Measurements from ENCODE around the gene GP1BA. TPM values are rescaled to one million over a fixed set of nuclear protein-coding genes. Genes with fewer than 3 reads are reported as not detected.

The GP1BA gene
- total RNA-seq, 2 donors from 2014 or later, result 0.12 TPM; not detected in 1

DNA sequence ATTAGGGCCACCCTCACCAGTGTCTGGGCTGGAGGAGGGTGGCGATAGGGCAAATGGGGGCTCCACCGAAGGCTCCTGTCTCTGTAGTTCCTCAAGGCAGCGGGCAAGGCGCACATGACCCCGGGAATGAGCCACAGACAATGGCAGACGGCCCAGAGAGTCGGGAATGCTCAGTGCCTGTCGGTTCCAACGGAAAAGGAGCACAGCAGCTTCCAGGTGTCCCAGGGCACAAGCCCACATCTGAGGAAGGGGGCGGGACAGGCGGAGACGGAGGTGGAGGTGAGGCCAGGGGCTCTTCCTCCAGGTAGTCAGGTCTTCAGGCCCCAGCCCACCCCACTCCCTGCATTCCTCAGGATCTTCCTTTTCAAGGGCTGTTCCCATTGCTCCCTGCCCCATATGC is 40.7 kb downstream of the GP1BA start:
- H3K9me3 Mint-ChIP-seq, result no peaks in the 10 kb centered on the region
- DNase-seq (ENCODE audit: low spot score), result no peak

DNA sequence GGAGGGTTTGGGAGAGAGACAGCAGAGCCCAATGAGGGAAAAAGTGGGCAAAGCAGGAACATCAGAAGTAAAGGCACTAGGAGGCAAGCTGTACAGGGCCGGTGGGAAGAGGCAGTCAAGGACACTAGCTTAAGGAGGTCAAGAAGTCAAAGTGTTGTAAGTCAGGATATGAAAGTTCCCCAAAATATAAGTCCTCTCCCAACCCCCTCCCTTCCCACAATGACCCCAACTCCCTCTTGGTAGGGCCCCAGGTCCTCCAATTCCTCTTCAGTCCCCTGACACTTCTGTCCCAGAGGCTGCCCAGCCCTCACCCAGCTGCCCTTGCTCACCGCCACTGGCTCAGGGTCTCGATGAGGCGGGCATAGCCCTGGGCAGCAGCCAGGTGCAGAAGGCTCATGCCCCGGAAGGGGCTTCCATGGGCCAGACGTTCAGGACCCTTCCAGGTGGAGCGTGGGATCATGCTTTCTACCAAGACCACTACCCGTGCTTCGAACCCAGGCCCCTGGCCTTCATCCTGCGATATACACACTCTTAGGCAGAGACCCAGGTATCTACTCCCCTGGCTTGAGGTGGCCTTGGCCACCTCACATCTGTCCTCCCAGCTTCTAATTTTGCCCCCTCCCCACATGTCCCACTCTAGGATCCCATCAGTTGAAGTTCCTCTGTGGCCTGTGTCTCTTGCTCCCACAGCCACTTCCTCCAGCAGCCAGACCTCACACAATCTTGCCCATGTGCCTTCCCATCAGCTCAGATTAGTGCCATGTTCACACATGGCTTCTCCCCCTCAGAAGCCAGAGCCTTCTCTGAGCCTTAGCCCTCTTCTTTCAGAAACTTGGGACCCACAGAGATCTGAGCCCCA is 41.4 kb downstream of the GP1BA start:
- peaks cover 9% of the 10 kb centered on the region for H3K36me3 Mint-ChIP-seq
- no peaks in the 10 kb centered on the region for H3K27me3 Mint-ChIP-seq
- H3K9me3 Mint-ChIP-seq, result no peaks in the 10 kb centered on the region
- peak overlapping the region in 1 of 2 donors; percentile 68 for H3K27ac Mint-ChIP-seq
- ATAC-seq, result no peak
- DNase-seq (ENCODE audit: low spot score), result no peak
- peaks cover 5 to 20% of the 10 kb centered on the region in 2 donors for H3K4me1 Mint-ChIP-seq (ENCODE audit: low read depth in 2 of 2)
- H3K4me3 Mint-ChIP-seq, result no peak overlapping the region

More for the DNA sequence above, 40.7 kb downstream of the GP1BA start:
- Mint-ChIP-seq H3K4me3 (no peak overlapping the region), H3K4me1 (ENCODE audit: low read depth in 2 of 2) (peaks cover 5 to 20% of the 10 kb centered on the region in 2 donors), H3K36me3 (peaks cover 9% of the 10 kb centered on the region), H3K27ac (no peak overlapping the region), H3K27me3 (no peaks in the 10 kb centered on the region)
- ATAC-seq, result no peak

DNA sequence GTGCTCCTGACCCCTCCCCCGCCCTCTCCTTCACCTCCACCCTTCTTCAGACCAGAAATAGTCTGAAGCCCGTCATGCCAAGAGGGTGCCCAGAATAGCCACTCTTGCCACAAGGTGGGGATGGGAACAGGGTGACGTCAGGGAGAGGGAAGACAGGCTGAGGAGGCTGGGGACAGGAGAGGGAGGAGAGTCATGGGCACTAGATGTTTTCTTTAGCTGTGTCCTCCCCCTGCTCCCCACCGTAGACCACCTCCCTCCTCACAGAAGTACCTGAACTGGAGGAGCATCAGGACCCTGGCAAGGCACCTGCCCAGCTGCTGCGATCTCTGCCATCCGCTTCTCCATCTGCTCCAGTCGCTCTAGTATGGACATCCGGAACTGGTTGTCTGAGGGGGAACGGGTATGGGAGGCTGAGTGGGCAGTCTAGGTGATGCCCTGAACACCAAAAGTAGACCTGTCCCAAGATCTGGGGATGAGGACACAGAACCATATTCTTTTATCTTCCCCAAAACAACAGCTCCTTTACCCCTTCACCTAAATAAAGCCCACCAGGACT is 42.1 kb downstream of the GP1BA start:
- peaks cover 9% of the 10 kb centered on the region for H3K36me3 Mint-ChIP-seq

DNA sequence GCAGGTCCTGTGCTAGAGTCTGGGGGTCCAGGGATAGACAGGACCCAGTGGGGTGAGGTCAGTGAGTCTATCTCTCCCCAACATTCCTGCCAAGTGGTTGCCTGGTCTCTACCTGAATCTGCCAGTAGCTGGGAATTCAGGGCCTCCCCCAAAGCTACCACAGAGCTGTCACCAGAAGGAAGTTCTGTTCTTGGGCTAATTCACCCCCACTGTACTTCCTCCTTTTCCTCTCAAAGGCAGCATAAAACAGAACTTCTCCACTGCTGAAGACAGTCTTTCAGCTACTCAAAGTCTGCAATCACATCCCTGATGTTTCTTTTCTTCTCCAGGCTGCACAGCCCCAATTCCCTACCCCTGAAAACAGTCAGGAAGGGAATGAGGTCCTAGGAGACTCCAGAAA is 46.6 kb downstream of the GP1BA start:
- Mint-ChIP-seq H3K36me3 (peaks cover 21% of the 10 kb centered on the region), H3K4me3 (no peak overlapping the region), H3K4me1 (ENCODE audit: low read depth in 2 of 2) (peaks cover 9 to 28% of the 10 kb centered on the region in 2 donors), H3K27me3 (no peaks in the 10 kb centered on the region), H3K9me3 (no peaks in the 10 kb centered on the region), H3K27ac (no peak overlapping the region)
- ATAC-seq (no peak), DNase-seq (ENCODE audit: low spot score) (no peak)

More for the DNA sequence above, 42.1 kb downstream of the GP1BA start:
- H3K9me3 Mint-ChIP-seq, result no peaks in the 10 kb centered on the region
- H3K4me3 Mint-ChIP-seq, result no peak overlapping the region
- peaks cover 5 to 20% of the 10 kb centered on the region in 2 donors for H3K4me1 Mint-ChIP-seq (ENCODE audit: low read depth in 2 of 2)
- DNase-seq (ENCODE audit: low spot score) (no peak), ATAC-seq (no peak)
- no peaks in the 10 kb centered on the region for H3K27me3 Mint-ChIP-seq
- H3K27ac Mint-ChIP-seq, result peak overlapping the region in 1 of 2 donors; percentile 68

DNA sequence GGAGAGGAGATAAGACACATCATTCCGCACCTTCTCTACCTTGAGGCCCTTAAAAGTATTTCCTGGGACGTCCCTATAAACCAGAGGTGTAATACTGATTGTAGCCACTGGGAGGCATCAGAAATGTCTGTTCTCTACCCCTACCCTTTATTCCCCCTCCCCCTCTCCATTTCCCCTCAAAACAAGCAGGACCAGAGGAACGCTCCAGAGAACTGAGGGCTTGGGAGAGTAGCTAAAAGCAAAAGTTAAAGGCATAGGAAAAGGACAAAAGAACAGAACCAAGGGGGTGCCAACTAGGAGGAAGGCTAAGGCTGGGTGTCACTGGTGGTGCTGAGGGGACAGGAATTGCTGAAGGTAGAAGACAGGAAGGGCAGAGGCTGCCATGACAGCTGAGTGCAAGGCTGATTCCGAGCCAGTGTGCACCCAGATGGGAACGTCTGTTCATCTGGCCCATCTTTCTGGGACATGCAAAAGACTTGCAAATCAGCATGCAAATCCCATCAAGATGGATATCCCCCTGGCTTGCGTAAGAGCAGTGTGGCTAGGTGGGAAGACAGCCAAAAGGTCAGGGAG is 48.7 kb downstream of the GP1BA start:
- no peaks in the 10 kb centered on the region for H3K27me3 Mint-ChIP-seq
- H3K4me3 Mint-ChIP-seq, result no peak overlapping the region
- no peak for DNase-seq (ENCODE audit: low spot score)
- H3K36me3 Mint-ChIP-seq, result peaks cover 18% of the 10 kb centered on the region
- H3K27ac Mint-ChIP-seq, result peak overlapping the region; percentile 21 to 72
- H3K4me1 Mint-ChIP-seq (ENCODE audit: low read depth in 2 of 2), result peaks cover 11 to 26% of the 10 kb centered on the region in 2 donors
- peak; percentile 65 to 69 for ATAC-seq
- no peaks in the 10 kb centered on the region for H3K9me3 Mint-ChIP-seq

DNA sequence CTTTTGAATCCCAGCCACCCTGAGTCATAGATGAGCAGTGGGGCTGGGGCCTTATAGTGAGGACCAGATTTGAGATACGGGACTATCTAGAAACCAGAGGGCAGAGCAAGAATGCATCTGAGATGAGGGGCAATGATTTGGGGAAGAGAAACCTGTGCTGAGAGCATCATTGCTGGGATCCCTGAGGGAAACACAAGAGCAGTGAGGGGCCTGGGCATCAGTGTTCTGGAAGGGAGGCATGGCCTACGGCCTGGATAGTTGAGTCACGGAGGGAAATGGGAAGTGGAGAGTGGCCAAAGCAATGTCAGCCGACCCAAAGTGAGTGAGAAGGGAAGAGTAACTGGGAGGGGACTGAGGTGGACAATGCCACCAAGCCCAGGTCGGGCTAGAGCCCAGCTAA is 50.2 kb downstream of the GP1BA start:
- H3K27ac Mint-ChIP-seq, result peak overlapping the region in 1 of 2 donors; percentile 54
- no peak for DNase-seq (ENCODE audit: low spot score)
- no peak for ATAC-seq
- peaks cover 17% of the 10 kb centered on the region for H3K36me3 Mint-ChIP-seq
- no peaks in the 10 kb centered on the region for H3K9me3 Mint-ChIP-seq
- no peak overlapping the region for H3K4me3 Mint-ChIP-seq
- peaks cover 19 to 35% of the 10 kb centered on the region in 2 donors for H3K4me1 Mint-ChIP-seq (ENCODE audit: low read depth in 2 of 2)
- H3K27me3 Mint-ChIP-seq, result no peaks in the 10 kb centered on the region

Other genes with a start within 250 kb of the GP1BA start
- gene PELP1, start 228.1 kb upstream of the GP1BA start, total RNA-seq, result 100 to 1,000 TPM in 1 of 2 donors, 10 to 100 TPM in 1; 76.9 to 161 TPM
- gene ARRB2, start 221.6 kb upstream of the GP1BA start, total RNA-seq, result 100 to 1,000 TPM; 834 to 935 TPM
- gene MED11, start 200.8 kb upstream of the GP1BA start, total RNA-seq, result 10 to 100 TPM; 27.2 to 34.6 TPM
- 1 to 10 TPM; 1.0 to 2.3 TPM for gene ZMYND15, start 192.4 kb upstream of the GP1BA start, total RNA-seq
- gene CXCL16, start 192.3 kb upstream of the GP1BA start, total RNA-seq, result 10 to 100 TPM; 22.6 to 46.3 TPM
- gene TM4SF5, start 160.4 kb upstream of the GP1BA start, total RNA-seq, result not detected
- 10 to 100 TPM in 1 of 2 donors, 1 to 10 TPM in 1; 4.5 to 15.4 TPM for gene VMO1, start 145.9 kb upstream of the GP1BA start, total RNA-seq
- under 1 TPM in 1 of 2 donors, not detected in 1; 0.38 TPM for gene GLTPD2, start 143.3 kb upstream of the GP1BA start, total RNA-seq
- 100 to 1,000 TPM; 145 to 174 TPM for gene PSMB6, start 136.1 kb upstream of the GP1BA start, total RNA-seq
- 10 to 100 TPM; 38.4 to 46.9 TPM for gene PLD2, start 125.1 kb upstream of the GP1BA start, total RNA-seq
- gene MINK1, start 98.9 kb upstream of the GP1BA start, total RNA-seq, result 10 to 100 TPM; 72.4 to 98.2 TPM
- gene C17orf107, start 32.7 kb upstream of the GP1BA start, total RNA-seq, result 1 to 10 TPM; 1.3 to 2.3 TPM
- gene CHRNE, start 29.2 kb upstream of the GP1BA start, total RNA-seq, result 1 to 10 TPM; 3.9 to 7.6 TPM
- 10 to 100 TPM; 85.9 to 91.6 TPM for gene SLC25A11, start 7.8 kb downstream of the GP1BA start, total RNA-seq
- gene RNF167, start 8.0 kb downstream of the GP1BA start, total RNA-seq, result 100 to 1,000 TPM; 144 to 150 TPM
- gene PFN1, start 16.3 kb downstream of the GP1BA start, total RNA-seq, result 1,000 to 10,000 TPM; 1,741 to 1,743 TPM
- gene ENO3, start 18.8 kb downstream of the GP1BA start, total RNA-seq, result 10 to 100 TPM in 1 of 2 donors, 1 to 10 TPM in 1; 8.7 to 26.1 TPM
- gene SPAG7, start 35.5 kb downstream of the GP1BA start, total RNA-seq, result 10 to 100 TPM; 51.4 to 71.9 TPM
- gene CAMTA2, start 55.4 kb downstream of the GP1BA start, total RNA-seq, result 10 to 100 TPM; 51.0 to 87.9 TPM
- gene INCA1, start 65.2 kb downstream of the GP1BA start, total RNA-seq, result under 1 TPM; 0.31 to 0.56 TPM
- 10 to 100 TPM; 39.4 to 80.3 TPM for gene KIF1C, start 65.7 kb downstream of the GP1BA start, total RNA-seq
- gene SLC52A1, start 103.1 kb downstream of the GP1BA start, total RNA-seq, result not detected
- gene ZFP3, start 146.2 kb downstream of the GP1BA start, total RNA-seq, result 1 to 10 TPM; 2.0 to 4.9 TPM
- gene ZNF232, start 179.6 kb downstream of the GP1BA start, total RNA-seq, result 10 to 100 TPM; 14.0 to 15.1 TPM
- gene USP6, start 183.8 kb downstream of the GP1BA start, total RNA-seq, result under 1 TPM; 0.06 to 0.21 TPM